HepG2 (cell line): Measurements from ENCODE around the gene C16orf87. TPM values are rescaled to one million over a fixed set of nuclear protein-coding genes. Genes with fewer than 3 reads are reported as not detected.

Experiments used
- ATF2 ChIP-seq: sonication (generic); formaldehyde crosslinking; IDR thresholded peaks from 2 replicates; pipeline ENCODE4 v1.4.0; 2020; ENCODE audit warnings: missing genetic modification reagents
- ATF7-NPFF ChIP-seq: sonication (generic); formaldehyde crosslinking; IDR thresholded peaks from 2 replicates; pipeline ENCODE4 v1.8.1; 2023; ENCODE audit warnings: mild to moderate bottlenecking, low read depth, missing genetic modification reagents, moderate library complexity
- ATM ChIP-seq: fragments of 450-650 bp; IDR thresholded peaks from 2 replicates; pipeline ENCODE4 v1.7.1; 2017; ENCODE audit warnings: mild to moderate bottlenecking, borderline replicate concordance
- ATRX ChIP-seq: sonication (generic); formaldehyde crosslinking; IDR thresholded peaks from 2 replicates; pipeline ENCODE4 v1.4.0; 2020; ENCODE audit warnings: missing genetic modification reagents, borderline replicate concordance
- CEBPB ChIP-seq: IDR thresholded peaks from 2 replicates; pipeline ENCODE4 v1.6.1; 2011; ENCODE audit warnings: low read depth, low read length, improper control_type of control experiment, borderline replicate concordance
- ELK4 ChIP-seq: sonication (generic); formaldehyde crosslinking; IDR thresholded peaks from 2 replicates; pipeline ENCODE4 v1.9.0; 2021; ENCODE audit warnings: missing genetic modification reagents, borderline replicate concordance
- GMEB1 ChIP-seq: sonication (generic); formaldehyde crosslinking; IDR thresholded peaks from 2 replicates; pipeline ENCODE4 v1.5.1; 2020; ENCODE audit warnings: missing genetic modification reagents, mild to moderate bottlenecking, borderline replicate concordance
- KDM6A ChIP-seq: IDR thresholded peaks from 2 replicates; pipeline ENCODE4 v1.6.1; 2016; ENCODE audit warnings: low read depth
- MAFK ChIP-seq, 2 experiments: IDR thresholded peaks in 1 of 2; conservative IDR thresholded peaks in 1 of 2; 2 replicates each; pipeline ENCODE4 v1.6.1; 2011; ENCODE audit warnings: improper control_type of control experiment in 2 of 2, low read length in 2 of 2
- MED13 ChIP-seq: sonication (generic); formaldehyde crosslinking; IDR thresholded peaks from 2 replicates; pipeline ENCODE4 v1.5.0; 2020; ENCODE audit warnings: missing genetic modification reagents
- NFRKB ChIP-seq: fragments of 450-650 bp; IDR thresholded peaks from 2 replicates; pipeline ENCODE4 v1.6.1; 2017
- RBFOX2 ChIP-seq: fragments of 200-400 bp; formaldehyde crosslinking; IDR thresholded peaks from 2 replicates; pipeline ENCODE4 v1.6.1; 2017; ENCODE audit warnings: low read depth, mild to moderate bottlenecking, low read length
- SETDB1 ChIP-seq: sonication (generic); formaldehyde crosslinking; IDR thresholded peaks from 2 replicates; pipeline ENCODE4 v1.5.1; 2020; ENCODE audit warnings: missing genetic modification reagents, mild to moderate bottlenecking, borderline replicate concordance
- SMARCC2 ChIP-seq: fragments of 450-650 bp; IDR thresholded peaks from 2 replicates; pipeline ENCODE4 v1.6.1; 2017; ENCODE audit warnings: antibody characterized with exemption, mild to moderate bottlenecking
- SYNCRIP ChIP-seq: fragments of 200-400 bp; formaldehyde crosslinking; IDR thresholded peaks from 2 replicates; pipeline ENCODE4 v1.6.1; 2018; ENCODE audit warnings: mild to moderate bottlenecking, low read depth, low read length; ENCODE audit not compliant: insufficient read depth
- TAF15 ChIP-seq: fragments of 200-400 bp; formaldehyde crosslinking; IDR thresholded peaks from one replicate; pipeline ENCODE4 v1.6.1; 2018; ENCODE audit warnings: mild to moderate bottlenecking, low read depth, low read length; ENCODE audit not compliant: poor library complexity, severe bottlenecking
- TIGD3 ChIP-seq: sonication (generic); formaldehyde crosslinking; IDR thresholded peaks from 2 replicates; pipeline ENCODE4 v1.5.1; 2020; ENCODE audit warnings: mild to moderate bottlenecking, missing genetic modification reagents, borderline replicate concordance
- YY1 ChIP-seq: IDR thresholded peaks from 2 replicates; pipeline ENCODE4 v1.6.1; 2011; ENCODE audit warnings: low read length, low read depth, moderate library complexity, mild to moderate bottlenecking; ENCODE audit not compliant: insufficient read depth, insufficient replicate concordance
- ZIK1 ChIP-seq: sonication (generic); formaldehyde crosslinking; IDR thresholded peaks from 2 replicates; pipeline ENCODE4 v1.5.0; 2020; ENCODE audit warnings: mild to moderate bottlenecking, low read depth, missing genetic modification reagents, borderline replicate concordance
- ZKSCAN5 ChIP-seq: sonication (generic); formaldehyde crosslinking; IDR thresholded peaks from 2 replicates; pipeline ENCODE4 v1.5.1; 2020; ENCODE audit warnings: mild to moderate bottlenecking, missing genetic modification reagents
- ZNF484 ChIP-seq: sonication (generic); formaldehyde crosslinking; IDR thresholded peaks from 2 replicates; pipeline ENCODE4 v1.5.1; 2020; ENCODE audit warnings: mild to moderate bottlenecking, low read depth, missing genetic modification reagents, borderline replicate concordance
- ZNF510 ChIP-seq: sonication (generic); formaldehyde crosslinking; IDR thresholded peaks from 2 replicates; pipeline ENCODE4 v1.4.0; 2020; ENCODE audit warnings: low read depth, mild to moderate bottlenecking, missing genetic modification reagents
- ZNF557 ChIP-seq: sonication (generic); formaldehyde crosslinking; IDR thresholded peaks from 2 replicates; pipeline ENCODE4 v1.4.0; 2020; ENCODE audit warnings: missing genetic modification reagents
- ZNF589 ChIP-seq: sonication (generic); formaldehyde crosslinking; conservative IDR thresholded peaks from 2 replicates; pipeline ENCODE4 v1.8.0; 2022; ENCODE audit warnings: mild to moderate bottlenecking, moderate library complexity, missing genetic modification reagents
- ZNF672 ChIP-seq: sonication (generic); formaldehyde crosslinking; IDR thresholded peaks from 2 replicates; pipeline ENCODE4 v1.8.1; 2022; ENCODE audit warnings: missing genetic modification reagents
- polyA plus RNA-seq, 8 experiments: library from polyadenylated mRNA; depleted of rRNA in 3 of 8; stranded (reverse) in 7 of 8; unstranded in 1 of 8; fragments of >200 nt; fragmentation: Illumina TruSeq in 4 of 8; extraction: Trizol in 4 of 8; gene quantifications; 2 replicates each; pipeline versions ENCODE4 v1.2.1 to v1.2.3, GENCODE V29; 2011 to 2016; ENCODE audit warnings: low read depth in 4 of 8, missing spikeins in 1 of 8, mixed read lengths in 1 of 8; ENCODE audit not compliant: insufficient read depth in 1 of 8
- total RNA-seq, 5 experiments: library from RNA; depleted of rRNA; stranded (reverse); fragments of >200 nt; fragmentation: Illumina TruSeq; extraction: Trizol; gene quantifications; 2 replicates each; pipeline ENCODE4 v1.2.3, GENCODE V29; 2016; ENCODE audit warnings: low read depth in 1 of 5

The C16orf87 gene
- total and polyA plus RNA-seq, 2 of the 13 experiments (the other 11 are each of a cell fraction or from before 2014, with no cell fraction given): 8.6 to 19.5 TPM

- no peak for TF ChIP-seq ZNF484 (CRISPR knock-in tag)
- TF ChIP-seq SMARCC2: no peak
- no peak for TF ChIP-seq ZNF557
- TF ChIP-seq YY1: no peak
- TF ChIP-seq MED13: no peak
- no peak for TF ChIP-seq ELK4 (CRISPR knock-in tag)
- peak; percentile 36; the same call in 1 of the 2 replicates for TF ChIP-seq GMEB1 (CRISPR knock-in tag)
- TF ChIP-seq SYNCRIP: no peak
- no peak for TF ChIP-seq SETDB1
- no peak for TF ChIP-seq ZNF672 (CRISPR knock-in tag)
- no peak for TF ChIP-seq MAFK (conservative IDR thresholded peaks at IDR 0.05 in 1 of 2, IDR thresholded peaks at IDR 0.05 in 1 of 2; ENCODE audit: low read length in 2 of 2)
- no peak for TF ChIP-seq ATM
- TF ChIP-seq TAF15: no peak
- no peak; the same call in 1 of the 2 replicates for TF ChIP-seq ZIK1 (CRISPR knock-in tag)
- no peak for TF ChIP-seq ATF2 (CRISPR knock-in tag)
- TF ChIP-seq CEBPB: no peak
- no peak for TF ChIP-seq RBFOX2
- no peak for TF ChIP-seq KDM6A (CRISPR knock-in tag)
- TF ChIP-seq ZKSCAN5 (CRISPR knock-in tag): no peak
- no peak for TF ChIP-seq ZNF510 (CRISPR knock-in tag)
- TF ChIP-seq NFRKB: no peak
- TF ChIP-seq ZNF589 (CRISPR knock-in tag): no peak
- TF ChIP-seq ATF7-NPFF: no peak
- TF ChIP-seq TIGD3 (CRISPR knock-in tag): no peak
- no peak for TF ChIP-seq ATRX (CRISPR knock-in tag)
These were observed 83.0 kb downstream of the C16orf87 start, which contains the start of gene MYLK3 (continued) for GRCh38 chr16:46747777-46748651.
